OCI-M2 (cell line): Measurements from ENCODE around the gene PMS1.
"Not testable (repeated sequence)": the region's sequence is repeated elsewhere in the genome, so short reads cannot be mapped to it uniquely, and the experiment has no call there.

ENCODE experiments used
- DNase-seq: peaks from one replicate; lab custom pipeline; 2025; ENCODE audit not compliant: unreplicated experiment; lab: John Stamatoyannopoulos, UW

The PMS1 gene

GRCh38 chr2:189860161-189860560, 75.9 kb downstream of the PMS1 start:
- no peak for DNase-seq

- no peak for DNase-seq
These were observed 78.5 kb downstream of the PMS1 start for GRCh38 chr2:189862751-189863150.

GRCh38 chr2:189865826-189866225, 81.6 kb downstream of the PMS1 start:
- DNase-seq, result no peak

- DNase-seq, result no peak
These were observed 82.0 kb downstream of the PMS1 start for GRCh38 chr2:189866296-189866695.

- DNase-seq, result no peak
These were observed 84.6 kb downstream of the PMS1 start for GRCh38 chr2:189868896-189869295.

GRCh38 chr2:189870381-189871085, 86.3 kb downstream of the PMS1 start:
- no peak for DNase-seq

GRCh38 chr2:189873696-189874095, 89.4 kb downstream of the PMS1 start:
- no peak for DNase-seq

GRCh38 chr2:189874586-189875320, 90.5 kb downstream of the PMS1 start:
- DNase-seq, result no peak

GRCh38 chr2:189876271-189876670, 92.0 kb downstream of the PMS1 start:
- no peak for DNase-seq

- DNase-seq, result no peak
These were observed 95.4 kb downstream of the PMS1 start for GRCh38 chr2:189879716-189880081.

- DNase-seq, result no peak
These were observed 96.2 kb downstream of the PMS1 start for GRCh38 chr2:189880429-189880828.

- no peak for DNase-seq
These were observed 96.7 kb downstream of the PMS1 start for GRCh38 chr2:189880832-189881492.

GRCh38 chr2:189885368-189885767, 101.1 kb downstream of the PMS1 start:
- no peak for DNase-seq

GRCh38 chr2:189892546-189893294, 108.5 kb downstream of the PMS1 start:
- not testable (repeated sequence) for DNase-seq

GRCh38 chr2:189896809-189897208, 112.6 kb downstream of the PMS1 start:
- no peak for DNase-seq

GRCh38 chr2:189899101-189899500, 114.9 kb downstream of the PMS1 start:
- no peak for DNase-seq

- DNase-seq, result no peak
These were observed 116.5 kb downstream of the PMS1 start for GRCh38 chr2:189900726-189901125.

- no peak for DNase-seq
These were observed 117.4 kb downstream of the PMS1 start for GRCh38 chr2:189901664-189902063.

- DNase-seq, result no peak
These were observed 129.6 kb downstream of the PMS1 start for GRCh38 chr2:189913821-189914220.

- DNase-seq, result no peak
These were observed 132.4 kb downstream of the PMS1 start for GRCh38 chr2:189916651-189917050.
